Lower leg skin (tissue), 3 donors: ENCODE results near the gene HAT1.

Experiments used
- POLR2A ChIP-seq, 2 donors: fragments of 450-650 bp; IDR thresholded peaks; one replicate each; pipeline ENCODE4 v1.6.1; 2016 to 2017; ENCODE audit warnings: antibody characterized with exemption in 2 of 2, mild to moderate bottlenecking in 1 of 2, moderate library complexity in 1 of 2
- TF ChIP-seq, protein P1 (sequence below), 3 donors: fragments of 450-650 bp; IDR thresholded peaks; one replicate each; pipeline ENCODE4 v1.5.1; 2016; ENCODE audit warnings: antibody characterized with exemption in 3 of 3, mild to moderate bottlenecking in 3 of 3, moderate library complexity in 2 of 3

- TF ChIP-seq, protein P1, sequence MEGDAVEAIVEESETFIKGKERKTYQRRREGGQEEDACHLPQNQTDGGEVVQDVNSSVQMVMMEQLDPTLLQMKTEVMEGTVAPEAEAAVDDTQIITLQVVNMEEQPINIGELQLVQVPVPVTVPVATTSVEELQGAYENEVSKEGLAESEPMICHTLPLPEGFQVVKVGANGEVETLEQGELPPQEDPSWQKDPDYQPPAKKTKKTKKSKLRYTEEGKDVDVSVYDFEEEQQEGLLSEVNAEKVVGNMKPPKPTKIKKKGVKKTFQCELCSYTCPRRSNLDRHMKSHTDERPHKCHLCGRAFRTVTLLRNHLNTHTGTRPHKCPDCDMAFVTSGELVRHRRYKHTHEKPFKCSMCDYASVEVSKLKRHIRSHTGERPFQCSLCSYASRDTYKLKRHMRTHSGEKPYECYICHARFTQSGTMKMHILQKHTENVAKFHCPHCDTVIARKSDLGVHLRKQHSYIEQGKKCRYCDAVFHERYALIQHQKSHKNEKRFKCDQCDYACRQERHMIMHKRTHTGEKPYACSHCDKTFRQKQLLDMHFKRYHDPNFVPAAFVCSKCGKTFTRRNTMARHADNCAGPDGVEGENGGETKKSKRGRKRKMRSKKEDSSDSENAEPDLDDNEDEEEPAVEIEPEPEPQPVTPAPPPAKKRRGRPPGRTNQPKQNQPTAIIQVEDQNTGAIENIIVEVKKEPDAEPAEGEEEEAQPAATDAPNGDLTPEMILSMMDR (IDR thresholded peaks at IDR 0.05) = no peak
- TF ChIP-seq POLR2A (IDR thresholded peaks at IDR 0.05) = no peak
Measured at GRCh38 chr2:171996021-171996420, 73.8 kb downstream of the HAT1 start.
